Activated CD8-positive, alpha-beta memory T cell treated with anti-CD3 and anti-CD28 coated beads, Interleukin-2, amount 50 U/mL, for 48 hours (primary cell): ENCODE measurements around the gene RALGPS2.
"Not testable (repeated sequence)": the region's sequence is repeated elsewhere in the genome, so short reads cannot be mapped to it uniquely, and the experiment has no call there.

Experiments used
- DNase-seq: peaks from one replicate; pipeline ENCODE4 v3.0.0-alpha.2; 2020

Gene RALGPS2

DNA sequence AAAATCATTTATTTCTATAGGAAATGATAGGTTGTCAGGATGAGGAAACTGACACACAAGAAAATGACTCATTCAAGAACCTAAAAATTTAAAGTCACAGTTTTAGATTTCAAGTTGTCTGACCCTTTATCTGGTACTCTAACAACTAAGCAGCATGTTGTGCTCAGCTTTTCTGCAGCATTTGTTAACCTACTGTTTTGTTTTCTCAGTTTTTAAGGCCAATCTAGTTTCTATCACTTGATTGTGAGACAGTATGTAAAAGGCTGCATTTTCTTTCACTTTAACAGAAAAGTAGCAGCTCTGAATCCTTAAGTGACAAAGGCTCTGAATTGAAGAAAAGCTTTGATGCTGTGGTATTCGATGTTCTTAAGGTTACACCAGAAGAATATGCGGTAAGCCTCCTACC is 59.1 kb downstream of the RALGPS2 start:
- DNase-seq = no peak

DNA sequence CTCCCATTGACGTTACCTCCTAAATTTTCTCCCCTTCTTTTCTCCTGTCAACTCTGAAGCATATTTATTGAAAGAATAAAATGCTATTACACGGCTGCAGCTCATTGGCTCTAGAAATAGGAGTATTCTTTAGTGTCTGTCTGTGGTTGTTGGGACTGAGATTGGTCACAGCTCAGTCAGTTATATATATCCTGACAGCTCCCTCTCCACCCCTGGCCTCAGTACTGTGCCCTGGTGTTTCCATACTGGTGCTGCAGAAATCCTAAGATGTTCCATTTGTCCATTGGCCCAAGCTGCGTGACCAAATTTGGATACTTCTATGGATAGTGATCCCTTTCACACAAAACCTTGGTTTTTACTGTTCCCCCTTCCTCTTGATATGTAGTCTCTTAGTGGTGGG is 67.3 kb downstream of the RALGPS2 start:
- DNase-seq = no peak

DNA sequence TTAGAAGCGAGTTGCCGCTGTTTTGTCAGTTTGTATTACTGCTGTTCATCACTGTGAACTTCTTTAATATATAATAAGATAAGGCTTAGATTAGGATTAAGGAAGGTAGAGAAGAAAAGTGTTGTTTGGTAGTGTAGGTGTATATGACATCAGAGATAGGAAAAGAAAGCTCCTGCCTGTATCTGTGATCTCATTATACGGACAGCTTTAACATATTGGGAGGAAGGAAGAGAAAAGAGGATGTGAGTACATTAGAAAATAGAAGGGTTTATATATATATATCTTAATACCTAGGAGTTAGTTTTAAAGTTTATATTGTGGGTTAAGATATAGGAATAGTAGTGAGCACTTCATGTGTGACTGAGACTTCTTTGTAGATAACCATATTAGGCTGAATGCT is 71.0 kb downstream of the RALGPS2 start:
- no peak for DNase-seq

DNA sequence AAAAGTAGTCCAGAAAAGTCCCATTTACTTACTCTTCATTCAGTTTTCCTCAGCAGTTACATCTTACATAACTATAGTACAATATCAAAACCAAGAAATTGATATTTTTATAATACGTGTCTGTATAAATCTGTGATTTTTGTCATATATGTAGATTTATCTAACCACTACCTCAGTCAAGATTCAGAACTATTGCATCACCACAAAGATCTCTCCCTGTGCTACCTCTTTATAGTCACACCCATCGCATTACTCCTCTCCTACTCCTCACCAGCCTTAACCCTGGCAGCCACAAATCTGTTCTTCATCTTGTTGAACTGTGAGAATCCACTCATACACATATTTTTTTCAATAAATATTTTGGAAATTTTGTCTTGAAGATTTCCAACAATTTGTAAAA is 72.5 kb downstream of the RALGPS2 start:
- no peak for DNase-seq

DNA sequence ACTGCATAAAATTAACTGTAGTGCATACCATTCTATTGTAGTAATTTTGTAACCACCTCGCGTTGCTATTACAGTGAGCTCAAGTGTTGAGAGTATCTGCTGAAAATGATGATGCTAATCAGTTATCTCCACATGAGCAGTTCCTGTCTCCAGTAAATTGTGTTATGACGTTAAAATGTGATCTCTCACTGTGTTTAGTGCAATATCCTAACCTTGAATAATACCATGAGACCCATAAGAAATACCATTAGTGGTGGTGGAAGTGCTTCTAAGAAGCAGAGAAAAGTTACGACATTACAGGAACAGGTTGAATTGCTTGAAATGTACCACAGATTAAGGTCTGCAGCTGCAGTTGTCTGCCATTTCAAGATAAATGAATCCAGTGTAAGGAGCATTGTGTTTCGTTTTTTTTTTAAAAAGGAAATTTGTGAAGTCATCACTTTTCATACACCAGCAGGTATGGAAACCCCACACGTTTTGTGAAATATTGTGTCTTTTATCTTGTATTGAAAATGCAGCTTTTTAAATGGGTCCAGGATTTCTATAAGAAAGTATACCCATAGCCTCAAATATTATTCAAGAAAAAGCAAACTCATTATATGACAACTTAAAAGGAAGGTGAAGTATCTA is 73.3 kb downstream of the RALGPS2 start:
- DNase-seq = no peak

DNA sequence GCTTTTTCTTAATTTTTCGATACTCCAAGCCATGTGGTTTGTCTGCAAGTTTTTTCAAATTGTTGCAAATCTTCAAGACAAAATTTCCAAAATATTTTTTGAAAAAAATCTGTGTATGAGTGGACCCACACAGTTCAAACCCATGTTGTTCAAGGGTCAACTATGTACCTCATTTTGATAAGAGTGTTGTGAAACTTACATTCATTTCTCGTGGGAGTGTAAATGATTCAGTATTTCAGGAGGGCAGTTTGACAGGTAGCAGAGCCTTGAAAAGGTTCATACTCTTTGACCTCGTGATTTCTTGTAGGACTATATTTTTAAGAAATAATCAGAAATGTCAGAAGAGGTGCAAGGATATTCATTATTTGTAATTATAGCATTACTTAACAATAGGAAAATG is 77.8 kb downstream of the RALGPS2 start:
- no peak for DNase-seq

DNA sequence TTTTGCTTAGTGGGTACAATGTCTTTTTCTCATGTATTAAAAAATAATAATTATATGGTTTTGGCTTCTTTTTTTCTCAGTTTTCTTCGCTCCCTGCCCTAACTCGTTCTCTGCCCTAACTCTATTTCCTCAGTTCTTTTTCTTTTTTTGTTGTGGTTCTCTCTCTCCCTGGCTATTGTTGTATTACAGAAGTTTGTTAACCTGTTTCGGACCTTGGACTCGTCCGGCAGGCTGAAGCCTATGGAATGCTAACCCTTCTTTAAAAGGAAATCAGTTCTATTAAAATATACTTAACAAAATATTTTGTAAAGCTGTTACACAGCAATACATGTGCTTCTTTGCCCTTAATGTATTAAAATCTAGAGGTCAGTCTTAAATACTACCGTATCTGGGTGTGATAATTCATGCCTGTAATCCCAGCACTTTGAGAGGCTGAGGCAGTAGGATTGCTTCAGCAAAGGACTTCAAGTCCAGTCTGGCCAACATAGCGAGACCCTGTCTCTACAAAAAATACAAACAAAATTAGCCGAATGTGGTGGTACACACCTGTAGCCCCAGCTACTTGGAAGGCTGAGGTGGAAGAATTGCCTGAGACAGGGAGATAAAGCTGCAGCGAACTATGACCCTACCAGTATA is 81.7 kb downstream of the RALGPS2 start:
- DNase-seq = no peak

DNA sequence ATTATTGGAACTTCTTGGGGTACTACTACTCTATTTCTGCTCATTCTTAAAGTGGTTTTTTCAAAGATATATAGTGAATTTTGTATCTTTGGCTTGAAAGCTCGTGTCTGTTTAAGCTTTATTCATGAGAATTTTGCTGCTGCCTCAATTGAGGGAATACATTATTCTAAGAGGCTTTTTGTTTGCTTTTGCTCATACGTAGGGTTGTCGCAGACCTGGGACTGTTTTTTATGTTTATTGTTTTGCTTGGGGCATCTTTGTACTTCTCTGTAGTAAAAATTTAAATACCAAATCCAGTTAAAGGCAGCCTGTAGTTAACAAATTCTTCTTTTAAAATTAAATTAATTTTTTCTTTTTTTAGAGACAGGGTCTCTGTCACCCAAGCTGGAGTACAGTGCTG is 83.5 kb downstream of the RALGPS2 start:
- no peak for DNase-seq

DNA sequence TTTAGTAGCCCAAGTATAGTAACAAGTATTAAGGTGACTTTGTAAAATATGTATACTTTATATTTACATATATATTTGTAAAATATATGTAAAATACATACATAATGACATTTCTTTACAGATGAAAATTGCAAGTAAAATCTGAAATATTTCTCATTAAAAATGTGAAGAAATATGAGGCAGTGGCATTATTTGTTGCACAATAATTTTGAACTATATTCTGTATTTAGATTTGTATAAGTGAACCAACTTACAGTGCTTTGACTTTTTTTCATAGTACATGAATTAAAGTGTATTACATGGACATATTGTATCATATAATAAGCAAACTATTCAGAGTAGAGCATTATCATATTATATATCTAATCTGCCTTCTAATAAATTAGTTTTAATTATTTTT is 85.5 kb downstream of the RALGPS2 start:
- DNase-seq = no peak

DNA sequence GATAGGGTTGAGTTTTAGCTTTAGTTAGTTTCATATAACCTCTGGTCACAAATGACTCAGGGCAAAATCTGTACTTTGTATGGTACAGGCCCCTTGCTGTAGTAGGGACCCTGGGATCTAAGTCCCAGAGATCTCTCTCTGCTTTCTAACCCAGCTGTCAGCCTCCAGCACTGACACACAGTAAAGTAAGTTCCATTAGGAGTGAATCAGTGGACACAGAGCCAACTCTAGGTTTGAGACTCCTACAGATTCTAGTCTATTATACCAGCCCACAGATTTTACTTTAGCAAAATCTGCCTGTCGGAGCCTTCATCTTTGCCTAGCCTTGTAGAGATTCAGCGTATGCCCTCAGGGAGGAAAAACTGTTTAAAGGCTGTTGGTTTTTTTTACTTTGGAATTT is 93.4 kb downstream of the RALGPS2 start:
- no peak for DNase-seq

DNA sequence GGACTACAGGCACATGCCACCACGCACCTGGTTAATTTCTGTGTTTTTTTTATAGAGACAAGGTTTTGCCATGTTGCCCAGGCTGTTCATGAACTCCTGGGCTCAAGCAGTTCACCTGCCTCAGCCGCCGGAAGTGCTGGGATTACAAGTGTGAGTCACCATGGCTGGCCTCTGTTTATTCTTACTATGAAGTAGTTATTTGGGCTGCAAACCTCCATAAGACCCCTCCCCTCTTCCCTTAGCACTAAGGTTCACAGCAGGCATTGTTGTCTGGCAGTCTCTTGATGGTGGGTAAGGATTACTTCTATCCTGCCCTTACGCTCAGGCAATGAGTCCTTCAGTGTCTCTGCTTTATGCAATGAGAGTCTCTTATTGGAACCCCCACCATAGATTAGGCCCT is 94.1 kb downstream of the RALGPS2 start:
- DNase-seq = no peak

DNA sequence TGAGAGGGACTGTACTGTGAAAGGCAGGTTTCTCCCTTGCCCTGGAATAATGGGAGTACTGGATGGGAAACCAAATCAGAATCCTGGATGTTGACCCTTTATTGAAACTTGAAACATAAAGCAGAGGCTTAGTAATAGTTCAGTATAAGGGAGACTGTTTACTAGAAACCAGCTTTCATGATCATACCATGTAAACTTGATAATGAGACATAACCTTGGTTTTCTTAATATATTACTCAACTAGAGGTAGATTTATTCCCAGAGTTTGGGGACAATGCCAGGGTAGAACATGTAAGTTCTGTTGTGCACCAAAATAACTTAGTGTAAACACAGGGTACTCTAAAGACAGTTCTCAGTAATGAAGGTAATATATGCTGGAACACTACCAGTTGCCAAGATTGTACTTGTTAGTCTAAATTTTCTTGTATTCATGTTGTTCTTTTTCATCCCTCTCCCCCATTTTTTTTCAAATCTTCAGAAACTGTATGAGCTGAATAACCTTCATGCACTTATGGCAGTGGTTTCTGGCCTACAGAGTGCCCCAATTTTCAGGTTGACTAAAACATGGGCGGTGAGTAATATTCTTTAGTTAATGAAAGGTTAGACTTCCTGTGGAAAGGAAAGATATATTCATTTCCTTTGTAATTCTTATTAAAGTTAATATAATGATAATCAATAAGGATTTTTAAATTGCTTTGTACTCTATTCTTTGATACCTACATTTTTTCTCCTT is 96.3 kb downstream of the RALGPS2 start:
- no peak for DNase-seq

DNA sequence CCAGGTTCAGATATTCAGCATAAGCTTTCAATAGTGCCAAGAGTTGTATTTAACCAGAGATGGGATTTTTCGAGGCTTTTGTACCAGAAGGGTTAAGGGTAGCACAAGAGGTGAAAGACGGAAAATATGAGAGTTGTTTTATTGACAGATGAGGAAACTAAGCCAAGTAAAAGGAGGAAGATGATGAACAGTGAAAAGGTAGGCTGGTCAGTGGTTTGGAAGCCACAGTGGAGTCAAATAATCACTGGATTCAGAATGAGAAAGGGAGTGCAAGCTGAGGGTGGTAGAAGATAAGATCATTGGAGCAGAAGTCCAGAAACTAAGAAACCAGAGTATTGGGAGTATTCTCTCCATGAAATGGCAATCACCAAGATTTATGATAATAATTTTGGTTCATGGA is 100.1 kb downstream of the RALGPS2 start:
- no peak for DNase-seq

DNA sequence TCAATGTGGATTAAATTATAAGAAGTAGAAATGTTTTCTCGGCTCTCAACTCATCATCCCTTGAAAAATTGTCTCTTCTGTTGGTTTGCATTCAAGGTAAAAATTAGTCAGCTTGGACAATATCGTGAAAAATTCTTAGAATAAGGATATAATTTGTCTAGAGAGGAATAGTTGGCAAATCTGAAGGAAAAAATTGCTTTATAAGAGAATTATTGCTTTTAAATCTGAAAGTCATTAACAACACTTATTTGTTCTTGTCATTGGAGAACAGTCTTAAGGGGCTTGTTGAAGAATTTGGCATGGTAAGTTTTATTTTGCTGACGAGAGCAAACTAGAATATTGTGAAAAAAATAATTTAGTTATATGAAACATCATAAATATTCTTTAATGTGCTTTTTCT is 119.4 kb downstream of the RALGPS2 start:
- no peak for DNase-seq

DNA sequence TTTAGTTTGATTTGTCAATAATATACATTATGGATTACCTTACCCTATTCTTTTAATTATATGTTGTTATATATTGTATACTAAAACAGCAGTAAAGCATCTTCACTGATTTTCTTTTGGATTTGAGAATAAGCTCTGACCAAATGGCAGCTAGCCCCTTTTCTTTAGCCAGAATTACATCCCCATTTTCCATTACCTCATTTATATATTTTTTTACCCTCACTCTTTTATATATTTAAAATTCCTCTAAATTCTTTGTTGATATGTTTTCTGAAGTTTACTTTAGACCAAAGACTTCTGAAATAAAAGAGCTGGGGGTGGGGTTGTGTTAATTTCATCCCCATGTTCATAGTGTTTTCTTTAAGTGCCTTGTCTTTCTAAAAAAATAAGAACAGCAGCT is 121.3 kb downstream of the RALGPS2 start:
- no peak for DNase-seq

DNA sequence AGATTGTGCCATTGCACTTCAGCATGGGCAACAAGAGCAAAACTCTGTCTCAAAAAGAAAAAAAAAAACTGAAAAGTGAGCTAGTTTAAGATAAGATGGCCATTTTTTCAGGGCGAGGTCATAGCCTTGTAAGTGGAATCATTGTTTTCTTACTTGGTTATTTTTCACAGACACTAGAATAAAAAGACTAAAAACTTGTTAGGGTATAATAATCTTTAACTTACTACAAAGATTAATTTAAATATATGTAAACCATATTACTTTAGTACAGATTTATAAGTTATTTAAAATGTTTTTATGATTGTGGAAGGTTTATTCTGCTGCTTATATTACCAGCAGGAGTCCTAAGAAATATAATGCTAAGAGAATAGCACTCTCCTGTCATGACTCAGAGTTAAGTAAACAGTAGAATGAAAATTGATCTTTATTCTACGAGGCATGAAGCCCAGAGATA is 122.4 kb downstream of the RALGPS2 start:
- DNase-seq = no peak

DNA sequence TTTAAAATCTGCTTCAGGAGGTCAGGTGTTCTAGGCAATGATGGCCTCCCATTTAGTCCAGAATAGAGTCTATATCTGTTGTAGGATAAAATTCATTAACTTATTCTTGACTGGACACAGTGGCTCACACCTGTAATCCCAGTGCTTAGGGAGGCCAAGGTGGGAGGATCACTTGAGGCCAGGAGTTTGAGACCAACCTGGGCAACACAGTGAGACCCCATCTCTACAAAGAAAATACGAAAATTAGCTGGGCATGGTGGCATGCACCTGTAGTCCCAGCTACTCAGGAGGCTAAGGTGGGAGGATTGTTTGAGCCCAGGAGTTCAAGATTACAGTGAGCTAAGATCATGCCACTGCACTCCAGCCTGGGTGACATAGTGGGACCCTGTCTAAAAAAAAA is 122.9 kb downstream of the RALGPS2 start:
- DNase-seq = not testable (repeated sequence)

DNA sequence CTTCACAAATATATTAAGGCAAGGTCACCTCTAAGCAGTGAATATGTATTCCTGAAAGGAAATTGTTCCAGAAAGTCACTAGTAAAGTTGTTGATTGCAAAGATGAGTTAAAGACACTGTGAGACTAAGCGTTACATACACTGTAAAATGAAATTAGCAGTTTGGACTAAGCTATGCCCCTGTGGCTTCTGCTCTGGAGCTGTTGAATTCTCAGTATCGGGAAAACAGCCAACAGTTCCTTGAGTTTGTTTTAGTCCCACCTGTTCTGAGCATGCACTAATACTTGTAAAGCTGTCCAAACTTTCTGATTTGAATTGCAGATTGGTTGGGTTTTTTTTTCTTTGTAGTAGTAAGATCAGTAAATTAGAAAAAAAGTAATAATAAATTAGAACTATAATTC is 124.9 kb downstream of the RALGPS2 start:
- no peak for DNase-seq

DNA sequence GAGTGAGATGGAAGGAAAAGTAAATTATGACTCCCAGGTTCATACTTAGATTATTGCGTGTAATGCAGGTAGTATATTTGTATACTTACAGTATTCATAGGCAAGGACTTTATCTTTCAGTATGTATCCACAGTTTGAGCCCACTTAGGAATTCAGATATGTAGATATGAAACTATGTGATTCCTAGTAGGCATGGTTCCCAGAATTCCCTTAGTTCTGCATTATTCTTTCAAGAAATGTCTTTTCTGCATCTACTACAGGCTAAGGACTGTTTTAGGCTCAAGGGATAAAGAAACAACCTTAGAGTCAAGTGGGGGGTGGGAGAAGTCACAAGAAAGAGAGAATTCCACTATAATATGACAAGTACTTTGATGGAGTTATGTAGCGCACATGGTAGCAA is 132.1 kb downstream of the RALGPS2 start:
- no peak for DNase-seq

DNA sequence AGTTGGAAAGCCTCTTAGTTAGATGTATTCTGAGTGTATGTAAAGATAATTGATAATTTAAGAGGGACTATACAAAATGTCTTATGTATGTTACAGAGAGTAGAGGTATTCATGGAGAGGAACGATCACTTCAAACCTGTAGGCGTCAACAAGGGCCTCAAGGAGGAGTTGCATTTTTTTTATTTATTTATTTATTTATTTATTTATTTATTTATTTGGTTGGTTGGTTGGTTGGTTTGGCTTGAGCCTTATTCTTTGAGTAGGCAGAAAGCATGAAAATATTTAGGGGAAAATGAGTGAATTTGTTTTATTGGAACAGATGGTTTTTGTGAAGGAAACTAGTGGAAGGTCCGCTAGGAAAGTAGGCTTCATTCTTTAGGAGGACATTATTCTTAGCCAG is 137.4 kb downstream of the RALGPS2 start:
- DNase-seq = no peak

DNA sequence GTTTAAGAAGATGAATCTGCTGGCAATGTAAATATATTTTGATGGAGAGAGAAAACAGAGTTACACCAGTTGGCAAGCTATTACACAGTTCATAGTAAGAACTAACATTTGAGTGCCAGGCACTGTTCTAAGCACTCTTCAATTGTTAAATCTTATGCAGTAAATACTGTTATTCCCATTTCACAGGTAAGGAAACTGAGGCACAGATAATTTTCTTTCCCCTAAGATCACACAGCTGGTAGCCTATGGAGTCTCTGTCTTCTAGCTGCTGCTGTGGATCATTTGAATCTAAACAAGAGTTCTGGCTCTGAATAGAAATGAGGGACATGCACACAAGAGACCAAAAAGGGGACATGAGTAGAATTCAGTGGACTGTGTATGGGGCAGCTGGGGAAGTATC is 137.8 kb downstream of the RALGPS2 start:
- DNase-seq = no peak

DNA sequence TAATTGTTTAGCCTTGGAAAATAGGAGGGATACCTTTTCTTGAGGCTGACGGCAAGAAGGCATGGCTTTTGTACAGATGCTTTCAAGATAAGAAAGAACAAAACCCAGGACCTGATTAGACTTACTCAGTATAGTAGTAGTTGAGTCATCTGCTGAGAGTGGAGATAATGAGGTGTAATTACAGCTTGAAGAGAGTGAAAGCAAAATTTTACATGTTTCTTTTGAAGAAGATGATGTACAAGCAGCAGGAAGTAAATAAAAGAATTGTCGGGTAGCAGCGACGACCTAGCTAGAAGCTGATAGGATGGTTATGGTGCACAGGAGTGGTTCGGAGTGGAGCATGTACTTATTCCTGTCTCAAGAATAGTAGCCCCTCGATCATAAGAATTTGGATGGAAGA is 139.3 kb downstream of the RALGPS2 start:
- DNase-seq = no peak

DNA sequence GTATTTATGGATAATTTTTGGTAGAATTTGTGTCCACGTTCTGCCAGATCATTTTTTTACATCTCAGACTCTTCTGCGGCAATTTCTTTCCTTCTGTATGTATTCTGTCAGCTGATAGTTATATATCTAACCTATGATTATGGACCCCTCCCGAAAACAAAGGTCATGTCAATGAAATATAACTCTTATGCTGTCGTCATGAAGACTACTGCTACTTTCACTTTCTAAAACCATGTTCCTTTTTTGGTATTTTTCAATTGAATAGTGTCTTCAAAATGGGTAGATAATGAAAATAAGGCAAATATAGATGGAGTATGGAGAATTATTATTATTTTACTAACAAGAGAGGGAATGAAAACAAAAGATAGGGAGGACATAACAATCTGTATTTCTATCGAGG is 142.6 kb downstream of the RALGPS2 start:
- no peak for DNase-seq

DNA sequence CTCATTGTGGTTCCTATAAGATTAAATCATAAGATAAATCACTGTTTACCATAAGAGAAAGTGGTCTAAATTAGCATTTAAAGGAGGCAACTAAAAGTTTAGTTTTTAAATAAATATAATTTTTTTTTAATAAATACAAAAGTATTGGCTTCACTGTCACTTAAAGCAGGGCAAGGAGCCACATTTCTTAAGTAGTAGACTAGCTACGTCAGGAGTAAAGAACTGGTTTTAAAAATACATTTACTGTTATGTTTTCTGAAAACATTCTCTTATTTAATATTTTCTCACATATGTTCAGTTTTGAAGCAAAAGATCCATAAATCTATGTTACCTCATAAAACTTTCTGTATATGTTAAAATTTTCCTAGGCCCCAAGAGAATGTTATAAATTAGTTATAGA is 143.7 kb downstream of the RALGPS2 start:
- no peak for DNase-seq
